ENCODE results near the gene H2AZ2.

The H2AZ2 gene

DNA sequence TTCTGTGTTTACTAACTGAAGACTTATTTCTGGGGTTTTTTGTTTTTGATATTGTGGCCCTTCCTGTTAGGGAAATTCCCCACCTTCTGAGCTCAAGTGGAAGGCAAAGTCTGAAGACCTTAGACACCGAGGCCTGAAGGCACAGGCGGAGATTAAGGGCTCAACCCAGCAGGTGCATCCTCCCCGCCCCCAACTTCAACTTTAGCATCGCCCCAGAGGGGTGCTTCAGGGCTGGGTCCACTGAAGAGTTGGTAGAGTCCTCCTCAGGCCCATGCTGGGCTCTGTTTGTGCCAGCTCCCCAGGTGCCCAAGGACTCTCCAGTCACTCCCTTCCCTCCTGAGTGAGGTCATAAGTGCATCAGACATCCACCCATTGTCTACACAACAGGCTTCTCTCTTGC, 60.8 kb downstream of the H2AZ2 start:
- TF ChIP-seq, protein P1, sequence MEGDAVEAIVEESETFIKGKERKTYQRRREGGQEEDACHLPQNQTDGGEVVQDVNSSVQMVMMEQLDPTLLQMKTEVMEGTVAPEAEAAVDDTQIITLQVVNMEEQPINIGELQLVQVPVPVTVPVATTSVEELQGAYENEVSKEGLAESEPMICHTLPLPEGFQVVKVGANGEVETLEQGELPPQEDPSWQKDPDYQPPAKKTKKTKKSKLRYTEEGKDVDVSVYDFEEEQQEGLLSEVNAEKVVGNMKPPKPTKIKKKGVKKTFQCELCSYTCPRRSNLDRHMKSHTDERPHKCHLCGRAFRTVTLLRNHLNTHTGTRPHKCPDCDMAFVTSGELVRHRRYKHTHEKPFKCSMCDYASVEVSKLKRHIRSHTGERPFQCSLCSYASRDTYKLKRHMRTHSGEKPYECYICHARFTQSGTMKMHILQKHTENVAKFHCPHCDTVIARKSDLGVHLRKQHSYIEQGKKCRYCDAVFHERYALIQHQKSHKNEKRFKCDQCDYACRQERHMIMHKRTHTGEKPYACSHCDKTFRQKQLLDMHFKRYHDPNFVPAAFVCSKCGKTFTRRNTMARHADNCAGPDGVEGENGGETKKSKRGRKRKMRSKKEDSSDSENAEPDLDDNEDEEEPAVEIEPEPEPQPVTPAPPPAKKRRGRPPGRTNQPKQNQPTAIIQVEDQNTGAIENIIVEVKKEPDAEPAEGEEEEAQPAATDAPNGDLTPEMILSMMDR (IDR thresholded peaks at IDR 0.05): no peak

DNA sequence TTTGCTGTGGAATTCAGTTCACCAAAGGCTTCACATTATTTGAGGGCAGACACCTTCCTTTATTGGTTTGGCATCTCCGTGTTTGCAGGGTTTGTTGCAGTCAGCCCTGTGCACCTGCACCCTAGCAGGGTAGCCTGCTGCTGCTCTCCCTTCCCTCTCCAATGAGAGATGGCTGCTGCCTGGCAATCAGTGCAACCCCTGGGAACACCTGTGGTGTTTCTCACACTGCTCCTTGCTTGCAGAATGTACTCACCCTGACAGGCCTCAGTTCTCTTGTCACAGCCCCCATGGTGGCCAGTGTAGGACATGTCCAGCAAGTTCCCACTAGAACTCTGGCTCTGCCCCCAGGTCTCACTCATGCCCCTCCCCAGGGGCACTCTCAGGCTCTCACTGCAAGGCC, 63.5 kb downstream of the H2AZ2 start:
- TF ChIP-seq, protein P1 (IDR thresholded peaks at IDR 0.05): no peak

DNA sequence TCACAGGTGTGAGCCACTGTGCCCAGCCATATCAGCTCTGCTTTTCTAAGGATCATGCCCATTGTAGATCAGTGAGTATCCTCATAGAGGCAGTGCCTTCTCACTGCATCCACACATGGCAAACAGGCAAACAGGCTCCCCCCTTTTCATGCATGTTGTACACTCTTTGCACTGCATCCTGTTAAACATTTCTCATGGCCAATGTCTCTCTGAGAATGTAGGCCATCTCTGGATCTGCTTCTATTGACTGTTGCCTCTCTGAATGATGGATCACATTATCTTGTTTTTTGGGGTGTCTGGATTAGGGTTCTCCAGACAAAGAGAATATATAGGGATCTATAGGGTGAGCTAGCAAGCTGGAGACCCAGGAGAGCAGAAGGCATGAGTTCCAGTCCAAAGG, 64.5 kb downstream of the H2AZ2 start:
- TF ChIP-seq, protein P1 (IDR thresholded peaks at IDR 0.05): no peak

DNA sequence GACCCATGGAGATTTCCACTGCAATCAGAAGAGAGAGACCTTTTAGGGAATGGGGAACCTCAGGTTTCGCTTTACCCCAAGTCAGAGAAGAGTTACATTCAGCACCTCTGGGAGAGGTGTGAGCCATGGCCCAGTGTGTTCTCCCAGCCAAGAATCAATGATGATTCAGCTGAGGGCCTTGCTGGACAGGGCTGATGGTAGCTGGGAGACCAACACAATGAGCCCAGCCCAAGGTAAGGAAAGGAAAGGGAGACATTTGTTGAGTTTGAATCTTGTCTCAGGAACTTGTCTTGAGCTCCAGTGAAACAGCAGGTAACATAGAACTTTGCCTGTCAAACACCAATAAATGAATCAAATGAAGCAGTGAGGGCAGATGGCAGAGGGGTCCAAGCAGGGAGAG, 65.4 kb downstream of the H2AZ2 start:
- TF ChIP-seq, protein P1 (IDR thresholded peaks at IDR 0.05): no peak
